Tibial artery (tissue), 4 donors: ENCODE results near the gene GADD45GIP1.
A peak's percentile ranks its signal among the peaks of the same experiment; 100 is the strongest.
"Not testable (repeated sequence)": the region's sequence is repeated elsewhere in the genome, so short reads cannot be mapped to it uniquely, and the experiment has no call there.

ENCODE experiments used
- DNase-seq, 2 donors: peaks; one replicate each; pipeline ENCODE4 v3.0.0-alpha.2; 2019
- H3K27ac ChIP-seq, 2 donors: fragments of 200-600 bp; sonication (generic) in 1 of 2; 1 replicate in 1 of 2; 2 replicates in 1 of 2; pipeline ENCODE4 v1.5.1; 2018 to 2019; ENCODE audit warnings: mild to moderate bottlenecking in 1 of 2
- H3K27me3 ChIP-seq, 2 donors: fragments of 200-600 bp; sonication (generic) in 1 of 2; one replicate each; pipeline versions ENCODE4 v1.5.1 to v1.6.0; 2016 to 2019
- H3K36me3 ChIP-seq, 3 donors: fragments of 200-600 bp; sonication (generic) in 2 of 3; one replicate each; pipeline ENCODE4 v1.5.1; 2016 to 2019; ENCODE audit warnings: mild to moderate bottlenecking in 2 of 3
- H3K4me1 ChIP-seq, 4 donors: fragments of 200-600 bp; sonication (generic) in 2 of 4; 1 replicate in 3 of 4; 2 replicates in 1 of 4; pipeline ENCODE4 v1.5.1; 2016 to 2019
- H3K4me3 ChIP-seq, 2 donors: fragments of 200-600 bp; sonication (generic) in 1 of 2; 1 replicate in 1 of 2; 2 replicates in 1 of 2; pipeline ENCODE4 v1.5.1; 2018 to 2019; ENCODE audit warnings: mild to moderate bottlenecking in 2 of 2
- H3K9me3 ChIP-seq, 3 donors: fragments of 200-600 bp; sonication (generic) in 1 of 3; one replicate each; pipeline ENCODE4 v1.5.1; 2016 to 2019
- intact Hi-C: fragments of 100-400 bp; cut with DNase I; formaldehyde crosslinking; loops from one replicate; pipeline ENCODE4 v1.15.0; 2023; ENCODE audit warnings: low total_unique reads
- TF ChIP-seq, protein P1 (sequence below), 2 experiments: fragments of 200-600 bp in 1 of 2; fragments of 450-650 bp in 1 of 2; IDR thresholded peaks; one replicate each; pipeline ENCODE4 v1.5.1; 2017 to 2019; ENCODE audit warnings: antibody characterized with exemption in 2 of 2, mild to moderate bottlenecking in 1 of 2, moderate library complexity in 1 of 2

GADD45GIP1 gene

DNA sequence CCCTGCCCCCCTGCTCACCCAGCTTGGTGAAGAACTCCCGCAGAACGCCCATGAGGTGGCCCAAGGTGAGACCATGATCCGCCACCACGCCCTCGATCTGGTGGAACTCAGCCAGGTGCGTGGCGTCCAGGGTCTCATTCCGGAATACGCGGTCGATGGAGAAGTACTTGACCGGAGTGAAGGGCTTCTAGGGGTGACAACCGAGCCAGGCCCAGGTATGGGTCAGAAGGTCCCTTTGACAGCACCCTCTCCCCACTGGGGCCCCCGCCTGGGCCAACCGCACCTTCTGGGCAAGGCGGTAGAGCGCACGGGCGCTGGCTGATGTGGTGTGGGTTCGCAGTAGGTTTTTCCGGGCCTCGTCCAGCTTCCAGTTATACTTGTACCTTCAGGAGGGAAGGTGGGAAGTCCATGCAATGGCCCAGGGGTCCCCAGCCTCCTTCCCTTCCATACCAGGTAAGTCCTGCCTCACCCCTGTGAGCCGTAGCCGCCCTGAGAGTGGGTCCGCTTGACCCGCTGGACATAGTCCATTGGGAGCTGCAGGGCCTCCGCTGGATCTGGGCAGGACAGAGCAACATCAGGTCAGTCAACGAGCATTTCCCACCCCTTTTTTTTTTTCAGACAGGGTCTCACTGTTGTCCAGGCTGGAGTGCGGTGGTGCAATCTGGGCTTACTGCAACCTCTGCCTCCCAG is 32.3 kb downstream of the GADD45GIP1 start:
- no peaks in the 10 kb centered on the region for H3K9me3 ChIP-seq
- no peaks in the 10 kb centered on the region for H3K4me1 ChIP-seq
- intact Hi-C loops, result no loop called here
- DNase-seq, result no peak
- TF ChIP-seq, protein P1, sequence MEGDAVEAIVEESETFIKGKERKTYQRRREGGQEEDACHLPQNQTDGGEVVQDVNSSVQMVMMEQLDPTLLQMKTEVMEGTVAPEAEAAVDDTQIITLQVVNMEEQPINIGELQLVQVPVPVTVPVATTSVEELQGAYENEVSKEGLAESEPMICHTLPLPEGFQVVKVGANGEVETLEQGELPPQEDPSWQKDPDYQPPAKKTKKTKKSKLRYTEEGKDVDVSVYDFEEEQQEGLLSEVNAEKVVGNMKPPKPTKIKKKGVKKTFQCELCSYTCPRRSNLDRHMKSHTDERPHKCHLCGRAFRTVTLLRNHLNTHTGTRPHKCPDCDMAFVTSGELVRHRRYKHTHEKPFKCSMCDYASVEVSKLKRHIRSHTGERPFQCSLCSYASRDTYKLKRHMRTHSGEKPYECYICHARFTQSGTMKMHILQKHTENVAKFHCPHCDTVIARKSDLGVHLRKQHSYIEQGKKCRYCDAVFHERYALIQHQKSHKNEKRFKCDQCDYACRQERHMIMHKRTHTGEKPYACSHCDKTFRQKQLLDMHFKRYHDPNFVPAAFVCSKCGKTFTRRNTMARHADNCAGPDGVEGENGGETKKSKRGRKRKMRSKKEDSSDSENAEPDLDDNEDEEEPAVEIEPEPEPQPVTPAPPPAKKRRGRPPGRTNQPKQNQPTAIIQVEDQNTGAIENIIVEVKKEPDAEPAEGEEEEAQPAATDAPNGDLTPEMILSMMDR (IDR thresholded peaks at IDR 0.05), result no peak
- no peak overlapping the region for H3K27ac ChIP-seq
- H3K36me3 ChIP-seq, result peaks cover 70 to 78% (median 73%) of the 10 kb centered on the region in 3 donors
- no peaks in the 10 kb centered on the region for H3K27me3 ChIP-seq
- H3K4me3 ChIP-seq, result no peak overlapping the region

DNA sequence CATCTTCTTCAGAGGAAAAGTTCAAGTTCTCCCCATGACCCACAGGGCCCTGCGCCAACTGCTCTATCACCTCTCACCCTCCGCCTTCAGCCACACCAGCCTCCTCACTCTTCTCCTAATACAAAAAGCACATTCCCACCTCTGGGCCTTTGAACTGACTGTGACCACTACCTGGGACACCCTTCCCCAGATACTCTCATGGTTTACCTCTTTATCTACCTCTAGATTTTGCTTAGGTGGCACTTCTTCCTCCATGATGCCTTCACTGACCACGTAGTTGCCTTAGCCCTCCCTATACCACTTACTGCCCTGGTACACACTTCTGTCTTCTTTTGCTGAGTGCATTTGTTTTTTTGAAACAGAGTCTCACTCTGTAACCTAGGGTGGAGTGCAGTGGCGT is 34.1 kb downstream of the GADD45GIP1 start:
- H3K27me3 ChIP-seq, result no peaks in the 10 kb centered on the region
- H3K4me1 ChIP-seq, result peaks cover 0 to 6% (median 3%) of the 10 kb centered on the region in 4 donors
- peaks cover 55 to 60% (median 55%) of the 10 kb centered on the region in 3 donors for H3K36me3 ChIP-seq
- TF ChIP-seq, protein P1 (IDR thresholded peaks at IDR 0.05), result no peak
- no peaks in the 10 kb centered on the region for H3K9me3 ChIP-seq
- intact Hi-C loops, result no loop called here
- no peak overlapping the region for H3K4me3 ChIP-seq
- no peak for DNase-seq
- H3K27ac ChIP-seq, result no peak overlapping the region

DNA sequence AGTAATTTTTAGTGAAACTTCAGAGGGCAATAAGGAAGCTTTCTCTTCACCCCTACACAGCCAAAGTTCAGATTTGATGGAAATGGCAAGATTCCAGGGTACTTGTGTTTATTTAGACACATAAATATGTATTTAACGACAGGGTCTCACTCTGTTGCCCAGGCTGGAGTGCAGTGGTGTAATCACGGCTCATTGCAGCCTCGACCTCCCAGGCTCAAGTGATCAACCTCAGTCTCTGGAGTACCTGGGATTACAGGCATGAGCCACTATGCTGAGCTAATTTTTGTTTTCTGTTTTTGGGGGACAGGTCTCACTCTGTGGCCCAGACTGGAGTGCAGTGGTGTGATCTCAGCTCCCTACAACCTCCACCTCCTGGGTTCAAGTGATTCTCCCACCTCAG is 36.0 kb downstream of the GADD45GIP1 start:
- no peaks in the 10 kb centered on the region for H3K9me3 ChIP-seq
- peaks cover 38 to 41% (median 38%) of the 10 kb centered on the region in 3 donors for H3K36me3 ChIP-seq
- no peak overlapping the region for H3K4me3 ChIP-seq
- intact Hi-C loops, result no loop called here
- H3K4me1 ChIP-seq, result peaks cover 0 to 6% (median 3%) of the 10 kb centered on the region in 4 donors
- H3K27me3 ChIP-seq, result no peaks in the 10 kb centered on the region
- DNase-seq, result no peak
- TF ChIP-seq, protein P1 (IDR thresholded peaks at IDR 0.05), result no peak
- no peak overlapping the region for H3K27ac ChIP-seq

DNA sequence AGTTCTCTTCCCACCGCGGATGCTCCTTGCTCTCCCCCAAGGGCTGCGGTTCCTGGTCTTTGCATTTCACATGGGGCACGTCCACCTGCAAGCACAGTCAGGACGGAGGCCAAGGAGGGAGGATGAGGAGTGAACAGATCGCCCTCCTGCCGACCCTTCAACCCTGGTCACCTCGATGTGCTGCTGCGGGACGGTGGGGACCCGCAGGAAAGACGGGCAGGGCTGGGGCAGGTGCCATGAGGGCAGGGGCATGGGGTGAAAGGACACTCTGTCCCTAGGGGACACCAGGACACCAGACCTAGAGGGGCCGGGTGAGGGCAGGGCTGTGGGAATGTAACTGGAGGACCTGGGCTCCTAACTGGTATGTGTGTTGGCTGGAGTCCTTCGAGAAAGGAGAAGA is 38.8 kb downstream of the GADD45GIP1 start:
- H3K9me3 ChIP-seq, result no peaks in the 10 kb centered on the region
- TF ChIP-seq, protein P1 (IDR thresholded peaks at IDR 0.05), result no peak
- intact Hi-C loops, result no loop called here

DNA sequence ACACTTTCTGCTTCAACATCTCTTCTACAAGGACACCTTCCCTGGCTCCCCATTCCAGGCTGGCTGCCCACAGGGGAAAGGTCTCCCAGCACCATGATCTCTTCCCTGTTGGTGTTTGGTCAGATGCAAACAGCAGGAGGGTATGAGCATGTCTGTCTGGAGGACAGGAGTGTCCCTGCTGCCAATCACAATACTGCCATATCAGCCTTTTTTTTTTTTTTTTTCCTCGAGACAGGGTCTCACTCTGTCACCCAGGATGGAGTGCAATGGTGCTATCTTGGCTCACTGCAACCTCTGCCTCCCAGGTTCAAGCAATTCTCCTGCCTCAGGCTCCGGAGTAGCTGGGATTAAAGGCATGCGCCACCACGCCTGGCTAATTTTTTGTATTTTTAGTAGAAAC is 41.2 kb downstream of the GADD45GIP1 start:
- H3K27ac ChIP-seq, DNase-seq, H3K4me3 ChIP-seq, H3K27me3 ChIP-seq, intact Hi-C loops, H3K9me3 ChIP-seq, H3K36me3 ChIP-seq: not testable (repeated sequence)
- H3K4me1 ChIP-seq, result peaks cover 0 to 24% (median 15%) of the 10 kb centered on the region in 4 donors

More for the DNA sequence above, 38.8 kb downstream of the GADD45GIP1 start:
- peaks cover 10 to 13% (median 10%) of the 10 kb centered on the region in 3 donors for H3K36me3 ChIP-seq
- H3K27me3 ChIP-seq, result no peaks in the 10 kb centered on the region
- no peak overlapping the region for H3K4me3 ChIP-seq
- peaks cover 0 to 10% (median 6%) of the 10 kb centered on the region in 4 donors for H3K4me1 ChIP-seq
- H3K27ac ChIP-seq, result no peak overlapping the region
- no peak for DNase-seq

DNA sequence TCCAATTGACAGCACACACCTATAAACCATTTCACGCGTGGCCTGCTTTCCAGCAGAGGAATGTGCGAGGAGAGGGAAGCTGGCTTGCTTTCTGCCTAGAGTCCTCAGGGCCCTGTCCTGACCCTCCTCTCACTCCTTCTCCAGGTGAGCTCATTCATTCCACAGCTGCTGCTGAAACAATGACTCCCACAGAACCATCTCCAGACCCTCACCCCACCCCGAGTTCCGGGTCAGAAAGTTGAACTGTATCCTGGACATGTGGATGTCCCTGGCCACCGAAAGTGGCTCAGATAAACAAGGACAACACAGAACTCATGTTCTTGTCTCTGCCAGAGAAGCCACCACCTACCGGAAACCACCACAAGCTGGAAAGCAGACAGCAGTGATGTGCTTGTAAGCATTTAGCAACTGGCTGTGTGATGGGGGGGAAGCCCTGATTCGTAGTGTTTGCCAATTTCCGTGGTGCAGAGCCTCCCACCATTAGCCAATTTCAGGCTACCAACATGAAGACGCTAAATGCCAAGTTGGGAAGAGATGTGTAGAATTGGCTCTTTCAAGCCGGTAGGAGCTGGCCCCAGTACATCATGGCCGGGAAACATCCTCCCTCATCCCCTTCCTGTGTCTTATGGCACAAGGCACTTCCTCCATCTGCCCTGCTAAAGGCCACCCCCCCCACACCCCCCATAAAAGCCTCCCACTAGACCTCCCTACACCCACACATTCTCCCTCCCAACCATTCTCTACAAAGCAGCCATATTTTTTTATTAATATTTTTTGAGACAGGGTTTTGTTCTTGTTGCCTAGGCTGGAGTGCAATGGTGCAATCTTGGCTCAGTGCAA is 43.0 kb downstream of the GADD45GIP1 start:
- peak in 1 of 2 donors; percentile 29 for DNase-seq
- Histone ChIP-seq H3K4me3 (no peak overlapping the region), H3K27me3 (no peaks in the 10 kb centered on the region)

More for the DNA sequence above, 43.0 kb downstream of the GADD45GIP1 start:
- Histone ChIP-seq H3K9me3 (no peaks in the 10 kb centered on the region), H3K27ac (peak overlapping the region; percentile 73 to 76), H3K4me1 (peaks cover 0 to 24% (median 15%) of the 10 kb centered on the region in 4 donors), H3K36me3 (no peaks in the 10 kb centered on the region)
- intact Hi-C loops, result no loop called here
- TF ChIP-seq, protein P1 (IDR thresholded peaks at IDR 0.05), result no peak
